ENCODE results near the gene CLSTN2. TPM values are rescaled to one million over a fixed set of nuclear protein-coding genes. Genes with fewer than 3 reads are reported as not detected.

CLSTN2 gene
- total RNA-seq, 1 experiment from 2014 or later, result 0.68 TPM

- no peaks in the 10 kb centered on the region for H4K20me1 ChIP-seq (ENCODE audit: control insufficient read depth, insufficient read depth, insufficient read length)
- DNase-seq, result no peak
- no peak overlapping the region for H2BK15ac ChIP-seq (ENCODE audit: low read depth, low read length)
- no peaks in the 10 kb centered on the region for H3K9me3 ChIP-seq (ENCODE audit: control insufficient read depth, low read depth, low read length)
- no peak overlapping the region for H3K23ac ChIP-seq (ENCODE audit: insufficient read length, low read depth, low read length)
- H4K91ac ChIP-seq (ENCODE audit: insufficient read length, low read depth, low read length), result no peak overlapping the region
- no peak overlapping the region for H3K4me2 ChIP-seq (ENCODE audit: insufficient read depth, insufficient read length, low read length)
- H2BK5ac ChIP-seq (ENCODE audit: insufficient read length, low read length), result no peak overlapping the region
- H3T11ph ChIP-seq (ENCODE audit: low read length), result no peak overlapping the region
- H3K9ac ChIP-seq (ENCODE audit: extremely low read depth, insufficient read length, low read length), result no peak overlapping the region
- H4K5ac ChIP-seq (ENCODE audit: insufficient read length, low read depth, low read length), result no peak overlapping the region
- no peak overlapping the region for H3K27ac ChIP-seq (ENCODE audit: insufficient read length, low read depth, low read length)
- no peak overlapping the region for H3K27ac Mint-ChIP-seq
- no peak overlapping the region for H2BK20ac ChIP-seq (ENCODE audit: low read depth, low read length, poor library complexity, severe bottlenecking)
- H2AK5ac ChIP-seq (ENCODE audit: insufficient read length, low read length), result no peak overlapping the region
- H2BK120ac ChIP-seq (ENCODE audit: low read depth, low read length, poor library complexity, severe bottlenecking), result no peak overlapping the region
- no peaks in the 10 kb centered on the region for H3K27me3 ChIP-seq (ENCODE audit: insufficient read depth, low read length)
- no peaks in the 10 kb centered on the region for H3K79me1 ChIP-seq (ENCODE audit: insufficient read depth, low read depth, low read length, poor library complexity, severe bottlenecking)
- no peak overlapping the region for H3K14ac ChIP-seq (ENCODE audit: insufficient read depth, low read length)
- H3K56ac ChIP-seq (ENCODE audit: insufficient read length, low read depth, low read length), result no peak overlapping the region
- no peak overlapping the region for H3K4ac ChIP-seq (ENCODE audit: low read depth, low read length)
- no peaks in the 10 kb centered on the region for H3K23me2 ChIP-seq (ENCODE audit: insufficient read length, low read depth, low read length, poor library complexity, severe bottlenecking)
- H3K79me2 ChIP-seq (ENCODE audit: insufficient read depth, low read length), result no peaks in the 10 kb centered on the region
- H3K18ac ChIP-seq (ENCODE audit: insufficient read length, low read depth, low read length), result no peak overlapping the region
- H2AFZ ChIP-seq (ENCODE audit: low read length), result no peak overlapping the region
- H3K4me3 Mint-ChIP-seq, result no peak overlapping the region
- TF ChIP-seq, protein P1, sequence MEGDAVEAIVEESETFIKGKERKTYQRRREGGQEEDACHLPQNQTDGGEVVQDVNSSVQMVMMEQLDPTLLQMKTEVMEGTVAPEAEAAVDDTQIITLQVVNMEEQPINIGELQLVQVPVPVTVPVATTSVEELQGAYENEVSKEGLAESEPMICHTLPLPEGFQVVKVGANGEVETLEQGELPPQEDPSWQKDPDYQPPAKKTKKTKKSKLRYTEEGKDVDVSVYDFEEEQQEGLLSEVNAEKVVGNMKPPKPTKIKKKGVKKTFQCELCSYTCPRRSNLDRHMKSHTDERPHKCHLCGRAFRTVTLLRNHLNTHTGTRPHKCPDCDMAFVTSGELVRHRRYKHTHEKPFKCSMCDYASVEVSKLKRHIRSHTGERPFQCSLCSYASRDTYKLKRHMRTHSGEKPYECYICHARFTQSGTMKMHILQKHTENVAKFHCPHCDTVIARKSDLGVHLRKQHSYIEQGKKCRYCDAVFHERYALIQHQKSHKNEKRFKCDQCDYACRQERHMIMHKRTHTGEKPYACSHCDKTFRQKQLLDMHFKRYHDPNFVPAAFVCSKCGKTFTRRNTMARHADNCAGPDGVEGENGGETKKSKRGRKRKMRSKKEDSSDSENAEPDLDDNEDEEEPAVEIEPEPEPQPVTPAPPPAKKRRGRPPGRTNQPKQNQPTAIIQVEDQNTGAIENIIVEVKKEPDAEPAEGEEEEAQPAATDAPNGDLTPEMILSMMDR (conservative IDR thresholded peaks at IDR 0.05), result no peak
- no peaks in the 10 kb centered on the region for H3K9me3 Mint-ChIP-seq
- peaks cover 18 to 27% of the 10 kb centered on the region in 2 experiments for H3K4me1 Mint-ChIP-seq
- peaks cover 28% of the 10 kb centered on the region for H3K27me3 Mint-ChIP-seq (ENCODE audit: low read depth)
- no peaks in the 10 kb centered on the region for H3K4me1 ChIP-seq (ENCODE audit: insufficient read depth, low read length)
- H2BK12ac ChIP-seq (ENCODE audit: insufficient read length, low read depth, low read length), result no peak overlapping the region
- no peak overlapping the region for H4K8ac ChIP-seq (replicated peaks; ENCODE audit: insufficient read length, low read depth, low read length)
- no peaks in the 10 kb centered on the region; a peak in 1 of 7 replicates for H3K36me3 Mint-ChIP-seq (ENCODE audit: insufficient read depth in 1 of 3, low read depth in 3 of 3)
Measured at GRCh38 chr3:140465988-140466387, 531.0 kb downstream of the CLSTN2 start.

All from H9 (cell line).